GM19035 (cell line): ENCODE measurements around the gene EPHA8.

ENCODE experiments used
- ATAC-seq: cut with Tn5 transposase; IDR thresholded peaks from one replicate; pipeline ENCODE4 v1.9.1; 2021; ENCODE audit not compliant: unreplicated experiment

Gene EPHA8

DNA sequence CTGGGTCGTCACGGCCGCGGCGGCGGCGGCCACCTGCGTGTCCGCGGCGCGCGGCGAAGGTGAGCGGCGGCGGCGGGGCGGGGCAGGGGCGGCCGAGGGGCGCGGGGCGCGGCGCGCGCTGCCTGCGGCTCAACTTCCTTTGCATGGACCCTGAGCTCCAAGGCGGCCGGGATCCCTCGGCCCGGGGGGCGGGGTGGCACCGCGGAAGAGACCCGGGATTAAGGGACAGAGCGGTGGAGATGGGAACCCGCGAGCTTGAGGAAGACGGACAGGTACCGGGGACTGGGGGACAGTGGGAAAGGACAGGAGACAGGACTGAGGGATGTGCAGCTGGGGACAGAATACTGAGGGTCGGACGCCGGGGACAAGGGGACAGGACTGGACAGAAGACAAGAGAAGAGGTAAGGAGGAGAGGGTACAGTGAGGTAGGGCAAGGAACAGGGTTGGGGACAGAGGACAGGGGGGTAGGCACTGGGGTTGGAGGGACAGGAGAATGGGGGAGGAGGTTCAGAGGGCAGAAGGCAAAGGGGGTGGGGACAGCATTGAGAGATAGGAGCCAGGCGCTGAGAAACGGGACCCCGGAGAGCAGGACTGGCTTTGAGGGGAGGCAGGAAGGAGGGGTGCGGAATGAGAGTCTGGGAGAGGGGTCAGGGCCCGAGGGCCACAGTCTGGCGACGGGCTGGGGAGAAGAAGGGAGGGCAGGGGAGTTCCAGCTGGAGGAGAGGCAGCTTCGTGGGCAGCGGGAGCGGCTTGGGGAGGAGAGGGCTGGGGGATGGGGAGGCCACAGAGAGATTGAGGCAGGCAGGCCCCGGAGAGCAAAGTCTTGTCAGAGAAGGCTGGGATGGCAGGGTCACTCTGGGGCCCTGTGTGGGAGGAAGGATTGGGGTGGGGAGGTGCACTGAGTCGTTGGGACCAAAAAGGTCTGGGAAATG is 648 bp downstream of the EPHA8 start:
- no peak for ATAC-seq

DNA sequence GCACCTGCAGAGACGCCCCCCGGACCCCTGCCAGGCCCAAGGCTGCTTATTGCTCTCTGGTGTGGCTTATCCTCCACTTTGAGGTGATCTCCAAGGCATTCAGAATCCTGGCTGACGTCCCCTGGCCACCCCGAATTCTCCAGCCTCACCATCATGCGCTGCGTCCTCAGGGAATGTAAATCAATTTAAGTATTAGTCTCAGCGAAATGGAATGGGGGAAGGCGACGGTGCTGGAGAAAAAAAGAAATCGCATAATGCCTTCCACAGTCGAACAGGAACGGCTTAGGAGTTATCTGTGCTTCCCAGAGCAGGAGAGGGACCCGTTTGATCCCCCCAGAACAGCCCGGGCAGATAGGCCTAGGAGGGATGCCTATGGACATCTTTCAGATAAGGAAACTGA is 2.9 kb downstream of the EPHA8 start:
- no peak for ATAC-seq

DNA sequence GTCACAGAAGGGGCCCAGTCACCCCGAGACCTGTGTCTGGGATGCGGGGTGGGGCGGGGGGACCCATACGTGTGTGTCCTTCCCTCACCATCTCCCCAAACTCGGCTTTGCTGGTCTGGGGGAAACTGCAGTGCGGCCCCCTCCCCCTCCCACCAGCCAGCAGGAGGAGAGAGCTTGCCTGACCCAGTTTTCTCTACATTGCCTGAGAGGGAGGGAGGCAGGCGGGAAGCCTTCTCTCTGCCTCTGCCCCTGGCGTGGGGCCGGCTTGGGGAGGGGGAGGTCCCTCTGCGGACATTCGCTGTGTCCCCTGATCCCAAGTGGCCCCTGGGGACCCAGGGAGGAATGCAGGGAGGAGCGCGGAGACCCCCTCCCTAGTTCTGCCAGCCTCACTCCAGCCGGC is 3.9 kb downstream of the EPHA8 start:
- ATAC-seq = no peak

DNA sequence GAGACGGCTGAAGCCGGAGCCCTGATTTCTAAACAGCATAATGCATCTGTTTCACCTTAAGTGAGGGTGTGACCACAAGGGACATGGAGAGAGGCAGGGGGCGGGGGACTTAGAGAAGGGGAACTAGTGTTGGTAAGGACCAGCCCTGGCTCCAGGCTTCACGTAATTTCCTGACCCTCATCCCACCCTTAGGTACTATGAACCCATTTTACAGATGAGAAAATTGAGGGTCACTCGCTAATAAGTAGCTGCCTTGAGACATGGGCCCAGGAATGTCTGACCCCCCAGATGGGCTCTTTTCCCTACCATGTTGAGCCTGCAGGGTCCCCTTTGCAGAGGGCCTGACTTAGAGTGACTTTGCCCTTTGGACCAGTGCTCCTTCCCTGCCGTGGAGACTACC is 4.7 kb downstream of the EPHA8 start:
- ATAC-seq = no peak

DNA sequence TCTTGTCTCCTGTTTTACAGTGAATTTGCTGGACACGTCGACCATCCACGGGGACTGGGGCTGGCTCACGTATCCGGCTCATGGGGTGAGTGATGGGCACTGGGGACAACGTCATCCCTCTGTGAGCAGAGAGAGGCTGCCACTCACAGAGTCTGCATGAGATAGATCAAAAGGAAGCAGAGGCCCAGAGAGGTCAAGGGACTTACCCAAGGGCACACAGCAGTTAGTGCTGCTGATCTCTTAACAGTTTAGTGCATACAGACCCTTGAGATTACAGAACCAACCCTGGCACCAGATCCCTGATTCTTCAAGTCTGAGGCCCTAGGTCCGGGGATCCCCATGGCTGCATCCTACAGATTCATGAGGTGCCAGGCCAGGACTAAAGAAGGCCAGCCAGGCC is 6.0 kb downstream of the EPHA8 start:
- no peak for ATAC-seq

DNA sequence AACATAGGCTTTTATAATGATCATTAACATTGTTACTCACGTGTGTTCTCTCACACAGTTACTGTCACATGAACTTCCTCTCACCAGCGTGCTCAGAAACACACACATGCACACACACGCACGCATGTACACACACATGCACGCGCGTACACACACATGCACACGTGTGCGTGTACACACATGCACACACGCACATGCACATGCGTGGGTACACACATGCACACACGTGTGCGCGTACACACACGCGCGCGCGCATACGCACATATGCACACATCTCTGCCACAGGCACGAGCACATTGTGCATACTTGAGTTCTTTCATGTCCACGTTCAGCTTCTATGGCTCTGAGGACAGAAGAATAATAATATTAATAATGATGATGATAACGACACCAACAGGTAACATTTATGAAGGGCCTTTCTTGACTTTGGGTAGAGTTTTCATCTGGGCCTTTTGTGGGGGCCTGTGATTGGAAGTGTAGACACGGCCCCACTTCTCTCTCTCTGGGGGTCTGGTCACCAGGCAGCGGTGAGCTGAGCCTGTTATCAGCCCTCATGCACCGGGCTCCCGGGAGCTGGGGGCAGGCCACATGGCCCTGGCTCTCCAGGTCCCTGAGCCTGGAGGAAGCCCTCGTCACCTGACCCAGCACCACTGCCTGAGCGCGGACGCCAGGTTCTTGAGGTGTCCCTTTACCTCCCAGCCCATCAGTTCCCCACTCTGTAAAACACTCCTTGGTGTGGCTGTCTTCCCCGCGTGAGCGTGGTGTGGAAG is 7.0 kb downstream of the EPHA8 start:
- no peak for ATAC-seq

DNA sequence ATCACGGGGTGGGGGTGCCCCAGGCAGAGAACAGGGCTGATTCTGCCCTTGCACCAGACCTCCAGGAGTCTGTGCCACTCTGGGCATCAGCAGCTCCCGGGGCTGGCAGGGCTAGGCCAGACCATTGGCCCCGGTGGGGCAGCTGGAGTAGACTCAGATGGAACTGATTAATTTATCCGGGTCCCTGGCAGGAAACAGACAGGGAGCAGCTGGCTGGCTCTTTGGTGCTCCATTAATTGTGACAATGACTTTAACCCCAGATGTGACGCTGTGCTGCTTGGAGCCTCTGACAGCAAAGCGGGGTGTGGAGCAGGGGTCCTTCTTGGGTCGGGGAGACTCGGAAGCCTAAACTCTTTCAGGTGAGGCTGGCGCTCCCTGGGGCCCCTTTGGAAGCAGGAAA is 9.5 kb downstream of the EPHA8 start:
- ATAC-seq = no peak

DNA sequence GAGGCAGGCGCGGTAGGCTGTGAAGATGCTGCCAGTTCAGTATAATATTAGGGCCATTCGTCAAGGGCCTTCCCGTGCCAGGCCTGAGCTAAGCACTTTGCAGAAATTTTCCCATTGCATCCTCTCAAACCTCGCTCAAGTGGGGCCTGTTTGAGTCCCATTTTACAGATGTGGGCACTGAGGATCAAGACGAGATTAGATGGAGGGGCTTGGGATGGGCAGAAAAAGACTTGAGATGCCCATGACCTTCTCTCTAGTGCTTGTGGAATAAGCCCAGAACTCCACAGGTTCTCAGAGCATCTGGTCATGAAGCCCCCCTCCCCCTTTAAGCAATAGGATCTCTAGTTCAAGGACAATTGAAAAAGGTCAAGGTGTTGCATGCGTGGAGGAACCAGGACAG is 9.9 kb downstream of the EPHA8 start:
- ATAC-seq = no peak

DNA sequence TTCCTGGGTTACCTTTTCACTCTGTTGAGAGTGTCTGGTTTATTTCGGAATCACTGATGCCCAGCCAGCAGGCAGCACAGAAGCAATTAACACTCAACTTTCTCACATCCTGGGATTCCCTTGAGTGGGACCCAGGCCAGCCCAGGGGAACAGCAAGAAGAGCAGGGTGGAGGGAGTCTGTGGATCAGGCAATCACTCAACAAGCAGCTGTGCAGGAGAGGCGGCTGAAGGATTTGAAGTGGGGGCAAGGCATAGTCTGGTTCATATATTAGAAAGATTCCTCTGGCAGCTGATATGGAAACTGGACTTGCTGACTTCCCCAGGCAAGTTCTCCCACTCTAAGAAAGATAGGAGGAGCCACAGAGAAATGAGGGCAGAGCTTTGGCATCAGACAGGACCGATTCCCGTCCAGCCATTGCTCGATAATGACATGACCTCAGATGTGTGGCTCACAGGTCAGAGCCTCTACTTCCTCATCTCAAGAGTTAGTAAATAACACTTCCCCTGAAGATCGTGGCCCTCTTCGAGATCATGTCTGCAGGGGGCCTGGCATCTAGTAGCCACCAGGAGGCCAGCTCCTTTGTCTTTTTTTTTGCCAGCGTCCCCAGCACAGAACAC is 12.4 kb downstream of the EPHA8 start:
- ATAC-seq = no peak

DNA sequence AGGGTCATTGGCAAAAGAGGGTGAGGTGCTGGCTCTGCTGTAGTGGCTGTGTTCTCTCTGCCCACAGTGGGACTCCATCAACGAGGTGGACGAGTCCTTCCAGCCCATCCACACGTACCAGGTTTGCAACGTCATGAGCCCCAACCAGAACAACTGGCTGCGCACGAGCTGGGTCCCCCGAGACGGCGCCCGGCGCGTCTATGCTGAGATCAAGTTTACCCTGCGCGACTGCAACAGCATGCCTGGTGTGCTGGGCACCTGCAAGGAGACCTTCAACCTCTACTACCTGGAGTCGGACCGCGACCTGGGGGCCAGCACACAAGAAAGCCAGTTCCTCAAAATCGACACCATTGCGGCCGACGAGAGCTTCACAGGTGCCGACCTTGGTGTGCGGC is 12.9 kb downstream of the EPHA8 start:
- no peak for ATAC-seq

DNA sequence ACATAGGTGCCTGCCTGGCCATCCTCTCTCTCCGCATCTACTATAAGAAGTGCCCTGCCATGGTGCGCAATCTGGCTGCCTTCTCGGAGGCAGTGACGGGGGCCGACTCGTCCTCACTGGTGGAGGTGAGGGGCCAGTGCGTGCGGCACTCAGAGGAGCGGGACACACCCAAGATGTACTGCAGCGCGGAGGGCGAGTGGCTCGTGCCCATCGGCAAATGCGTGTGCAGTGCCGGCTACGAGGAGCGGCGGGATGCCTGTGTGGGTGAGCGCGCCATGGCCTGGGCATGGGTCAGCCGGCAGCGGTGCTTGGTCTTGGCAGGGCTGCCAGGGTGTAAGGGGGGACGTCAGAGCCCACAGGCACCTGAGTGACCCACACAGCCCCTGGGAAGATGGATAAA is 13.3 kb downstream of the EPHA8 start:
- ATAC-seq = no peak

DNA sequence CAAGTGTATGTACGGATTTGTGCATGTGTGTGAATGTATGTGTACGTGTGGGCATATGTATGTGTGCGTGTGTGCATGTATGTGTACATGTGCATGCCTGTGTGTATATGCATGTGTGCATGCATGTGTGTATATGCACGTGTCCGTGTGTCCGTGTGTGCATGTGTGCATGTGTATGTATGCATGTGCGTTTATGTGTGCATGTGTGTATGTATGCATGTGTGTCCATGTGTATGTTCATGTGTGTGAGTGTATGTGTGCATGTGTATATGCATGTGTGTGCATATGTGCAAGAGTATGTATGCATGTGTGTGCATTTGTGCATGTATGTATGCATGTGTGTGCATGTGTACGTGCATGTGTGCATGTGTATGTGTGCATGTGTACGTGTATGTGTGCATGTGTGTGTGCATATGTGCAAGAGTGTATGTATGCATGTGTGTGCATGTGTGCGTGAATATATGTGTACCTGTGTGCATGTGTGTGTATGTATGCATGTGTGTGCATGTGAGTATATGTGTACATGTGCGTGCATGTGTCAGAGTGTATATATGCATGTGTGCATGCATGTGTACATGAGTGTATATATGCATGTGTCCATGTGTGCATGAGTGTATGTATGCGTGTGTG is 15.6 kb downstream of the EPHA8 start:
- no peak for ATAC-seq

DNA sequence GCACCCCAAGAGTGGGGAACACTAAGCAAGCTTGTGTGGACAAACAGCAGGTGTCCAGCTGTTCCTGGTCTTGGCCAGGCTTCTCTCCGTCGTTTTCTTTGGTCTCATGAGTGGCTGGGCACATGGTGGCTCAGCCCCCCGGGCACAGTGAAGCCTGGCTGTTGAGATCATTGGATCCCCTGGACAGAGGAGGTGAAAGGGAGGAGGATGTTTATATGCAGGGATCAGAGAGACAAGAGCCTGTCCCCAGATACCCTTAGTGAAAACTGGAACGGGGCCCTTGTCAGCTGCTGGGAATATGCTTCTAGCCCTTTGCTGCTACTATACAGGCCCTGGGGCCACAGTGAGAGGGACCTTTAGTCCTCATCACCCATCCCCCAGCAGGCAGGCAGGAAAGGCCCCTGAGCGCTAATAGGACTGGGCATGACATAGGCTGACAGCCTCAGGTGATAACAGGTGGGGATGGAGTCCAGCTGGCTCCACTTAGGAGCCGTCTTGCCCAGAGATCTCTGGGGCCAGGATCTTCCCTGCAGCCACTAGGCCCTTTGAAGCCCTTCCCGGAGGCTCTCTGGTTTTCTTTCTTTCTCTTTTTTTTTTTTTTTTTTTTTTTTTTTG is 16.4 kb downstream of the EPHA8 start:
- no peak for ATAC-seq

DNA sequence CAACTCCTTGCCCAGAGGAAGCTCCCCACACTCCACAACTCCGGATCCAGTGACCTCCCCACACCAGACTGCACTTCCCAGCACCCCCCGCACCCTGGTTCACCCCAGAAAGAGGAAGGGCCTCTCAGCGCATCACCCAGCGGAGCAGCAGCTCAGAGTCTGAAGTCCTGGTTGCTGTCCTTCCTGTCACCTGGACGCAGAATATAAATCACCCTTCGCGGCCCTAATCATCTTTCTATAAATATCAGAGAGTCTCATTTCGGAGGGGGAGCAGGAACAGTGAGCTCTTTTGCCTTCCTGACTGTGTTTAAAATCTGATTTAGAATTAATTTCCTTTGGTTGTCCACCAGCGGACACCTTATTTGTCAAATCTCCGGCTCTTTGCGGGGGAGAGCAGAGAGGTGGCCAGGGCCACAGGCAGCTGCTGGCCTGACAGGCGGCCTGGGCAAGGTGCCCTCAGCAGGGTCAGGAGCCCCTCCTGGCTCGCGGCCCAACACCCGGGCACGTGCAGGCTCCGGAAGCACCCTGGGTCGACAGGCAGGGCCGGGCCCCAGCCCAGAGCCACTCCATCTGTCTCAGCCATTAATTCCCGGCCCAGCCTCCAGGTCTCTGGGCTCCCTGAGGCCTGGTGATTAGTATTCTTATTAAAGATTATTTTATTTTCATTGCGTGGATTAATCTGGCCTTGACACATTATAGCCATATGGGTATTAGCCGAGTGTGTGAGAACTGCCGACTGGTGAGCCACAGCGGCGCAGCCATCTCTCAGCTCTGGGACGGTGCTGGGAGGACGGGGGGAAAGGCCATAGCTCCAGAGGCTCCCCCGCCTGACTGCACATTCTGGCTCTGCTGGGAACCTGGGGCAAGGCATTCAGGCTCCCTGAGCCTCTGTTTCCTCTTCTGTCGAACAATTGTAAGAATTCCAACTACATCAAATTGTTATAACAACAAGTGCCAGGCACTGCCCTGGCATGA is 19.7 kb downstream of the EPHA8 start:
- ATAC-seq = no peak

DNA sequence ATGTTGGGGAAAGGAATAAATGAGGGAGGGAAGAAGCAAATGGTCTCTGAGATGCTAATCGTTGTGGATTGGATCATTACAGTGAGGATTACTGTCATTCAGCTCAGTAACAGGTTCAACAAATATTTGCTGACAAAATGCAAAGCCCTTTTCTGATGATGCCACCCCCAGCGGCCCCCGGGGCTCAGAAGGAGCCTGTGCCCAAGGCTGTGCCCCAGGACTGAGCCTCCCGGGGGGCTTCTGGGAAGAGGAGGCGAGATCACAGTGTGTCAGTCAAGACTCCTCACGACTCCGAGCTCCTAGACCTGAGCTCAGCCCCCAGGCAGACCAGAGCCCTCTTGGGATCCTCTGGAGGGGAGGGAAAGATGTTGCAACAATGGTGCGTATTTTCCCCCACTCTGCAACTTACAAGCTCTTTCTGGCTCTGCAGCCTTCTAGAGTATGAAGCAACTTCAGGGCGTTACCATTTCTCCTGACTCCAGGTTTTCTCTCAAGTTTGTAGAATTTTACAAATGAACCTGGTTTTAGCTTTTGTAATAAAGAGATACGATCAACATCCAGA is 20.8 kb downstream of the EPHA8 start:
- ATAC-seq = no peak

DNA sequence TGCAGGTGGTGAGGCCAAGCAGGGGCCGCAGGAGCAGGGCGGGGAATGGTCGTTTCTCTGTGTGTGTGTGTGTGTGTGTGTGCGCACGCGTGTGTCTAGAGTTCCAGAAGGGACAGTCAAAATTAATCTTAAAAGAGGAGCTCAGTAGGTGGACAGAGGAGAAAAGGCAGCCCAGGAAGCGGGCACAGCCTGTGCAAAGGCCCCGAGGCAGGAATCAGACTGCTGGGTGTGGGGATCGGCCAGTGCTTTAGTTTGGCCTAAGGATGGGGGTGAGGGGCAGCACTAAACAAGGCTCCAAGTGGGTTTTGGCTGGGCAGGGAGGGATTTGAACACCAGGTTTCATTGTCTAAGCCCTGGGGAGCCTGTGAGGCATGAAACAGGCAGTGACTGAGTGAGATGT is 21.7 kb downstream of the EPHA8 start:
- no peak for ATAC-seq

DNA sequence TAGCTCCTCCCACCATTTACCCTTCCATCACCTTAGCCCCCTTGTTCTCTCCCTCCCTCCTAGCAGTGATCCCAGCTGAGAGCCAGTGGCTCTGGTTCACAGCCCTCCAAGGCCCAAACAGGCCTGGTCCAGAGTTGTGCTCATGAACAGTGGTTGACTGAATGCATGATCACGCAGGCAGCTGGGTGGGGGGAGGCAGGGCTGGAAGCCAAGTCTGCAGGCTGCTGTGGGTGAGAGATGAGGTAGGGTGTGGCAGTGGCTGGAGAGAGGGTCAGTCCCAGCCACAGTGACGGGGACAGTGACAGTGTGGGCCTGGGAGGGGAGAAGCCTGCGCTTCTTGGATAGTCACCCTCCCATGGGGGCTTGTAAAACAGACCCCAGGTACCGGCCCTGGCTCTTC is 22.2 kb downstream of the EPHA8 start:
- ATAC-seq = no peak

DNA sequence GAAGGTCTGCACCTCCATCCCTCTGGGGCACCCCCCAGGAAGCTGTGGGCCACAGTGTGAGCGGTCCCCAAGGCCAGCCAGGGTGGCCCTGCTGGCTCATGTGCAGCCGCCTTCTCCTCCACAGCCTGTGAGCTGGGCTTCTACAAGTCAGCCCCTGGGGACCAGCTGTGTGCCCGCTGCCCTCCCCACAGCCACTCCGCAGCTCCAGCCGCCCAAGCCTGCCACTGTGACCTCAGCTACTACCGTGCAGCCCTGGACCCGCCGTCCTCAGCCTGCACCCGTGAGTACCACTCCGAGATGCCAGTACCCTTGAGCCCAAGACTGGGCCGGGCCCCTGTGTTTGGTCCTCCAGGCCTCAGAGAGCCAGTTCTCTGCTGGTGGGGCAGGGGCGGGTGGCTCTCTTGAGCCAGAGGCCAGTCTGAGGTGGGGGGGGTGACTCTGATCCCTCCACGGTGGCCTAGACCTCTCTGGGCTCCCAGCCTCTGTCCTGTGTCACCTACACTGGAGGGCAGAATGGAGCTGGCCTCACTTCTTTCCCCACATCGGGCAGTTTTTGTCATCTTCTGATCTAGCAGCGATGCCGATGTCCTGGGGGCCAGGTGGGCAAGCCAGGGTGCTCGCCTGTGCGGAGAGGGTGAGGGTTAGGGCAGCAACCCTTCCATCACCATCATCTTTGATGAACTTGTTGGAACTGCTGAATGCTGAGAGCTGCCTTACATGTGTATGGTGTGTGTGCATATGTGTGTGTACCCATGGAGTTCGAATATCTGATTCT is 23.3 kb downstream of the EPHA8 start:
- no peak for ATAC-seq

DNA sequence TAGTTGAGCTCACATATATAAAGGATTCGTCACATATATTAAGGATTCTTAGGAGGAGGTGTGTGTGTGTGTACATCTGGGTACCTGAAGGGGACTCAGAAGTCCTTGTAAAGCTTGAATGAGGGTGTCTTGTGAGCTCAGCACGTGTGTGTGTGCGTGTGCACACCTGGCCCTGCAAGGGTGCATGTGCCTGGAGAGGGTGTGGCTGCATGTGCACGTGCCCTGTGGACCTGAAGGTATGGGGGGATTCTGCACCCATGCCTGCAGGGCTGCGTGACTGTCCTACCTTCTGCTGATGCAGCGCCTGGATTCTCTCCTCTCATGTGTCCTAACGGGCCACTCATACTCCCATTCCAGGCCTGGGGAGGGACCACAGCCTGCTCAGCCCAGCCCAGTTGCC is 24.0 kb downstream of the EPHA8 start:
- ATAC-seq = no peak
